ENCODE measurements around the gene SLC39A5. TPM values are rescaled to one million over a fixed set of nuclear protein-coding genes. Genes with fewer than 3 reads are reported as not detected.
A peak's percentile ranks its signal among the peaks of the same experiment; 100 is the strongest.

Gene SLC39A5
- total RNA-seq, 1 donor from 2014 or later: not detected

DNA sequence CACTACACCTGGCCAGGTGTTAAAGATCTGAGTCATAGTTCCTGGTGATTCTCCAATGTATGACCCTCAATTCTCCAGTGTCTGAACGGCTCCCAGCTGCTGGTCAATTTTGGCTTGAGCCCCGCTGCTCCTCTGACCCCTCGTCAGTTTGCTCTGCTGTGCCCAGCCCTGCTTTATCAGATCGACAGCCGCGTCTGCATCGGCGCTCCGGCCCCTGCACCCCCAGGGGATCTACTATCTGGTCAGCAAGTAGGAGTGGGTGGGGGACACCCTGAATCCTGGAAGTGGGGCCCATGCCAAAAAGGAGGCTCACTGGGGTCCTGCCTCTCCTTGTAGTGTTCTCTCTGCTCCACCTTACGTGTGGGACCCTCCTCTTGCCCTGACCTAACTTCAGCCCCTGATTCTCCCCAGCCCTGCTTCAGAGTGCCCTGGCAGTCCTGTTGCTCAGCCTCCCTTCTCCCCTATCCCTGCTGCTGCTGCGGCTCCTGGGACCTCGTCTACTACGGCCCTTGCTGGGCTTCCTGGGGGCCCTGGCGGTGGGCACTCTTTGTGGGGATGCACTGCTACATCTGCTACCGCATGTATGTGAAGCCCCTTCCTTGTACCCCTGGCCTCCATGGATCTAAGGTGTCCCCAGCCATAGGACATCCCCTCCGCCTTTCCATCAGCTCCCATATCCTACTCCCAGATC is 5.0 kb downstream of the SLC39A5 start:
- no peak overlapping the region for H3K27ac ChIP-seq
- H3K4me3 ChIP-seq: no peak overlapping the region
- TF ChIP-seq, protein P1, sequence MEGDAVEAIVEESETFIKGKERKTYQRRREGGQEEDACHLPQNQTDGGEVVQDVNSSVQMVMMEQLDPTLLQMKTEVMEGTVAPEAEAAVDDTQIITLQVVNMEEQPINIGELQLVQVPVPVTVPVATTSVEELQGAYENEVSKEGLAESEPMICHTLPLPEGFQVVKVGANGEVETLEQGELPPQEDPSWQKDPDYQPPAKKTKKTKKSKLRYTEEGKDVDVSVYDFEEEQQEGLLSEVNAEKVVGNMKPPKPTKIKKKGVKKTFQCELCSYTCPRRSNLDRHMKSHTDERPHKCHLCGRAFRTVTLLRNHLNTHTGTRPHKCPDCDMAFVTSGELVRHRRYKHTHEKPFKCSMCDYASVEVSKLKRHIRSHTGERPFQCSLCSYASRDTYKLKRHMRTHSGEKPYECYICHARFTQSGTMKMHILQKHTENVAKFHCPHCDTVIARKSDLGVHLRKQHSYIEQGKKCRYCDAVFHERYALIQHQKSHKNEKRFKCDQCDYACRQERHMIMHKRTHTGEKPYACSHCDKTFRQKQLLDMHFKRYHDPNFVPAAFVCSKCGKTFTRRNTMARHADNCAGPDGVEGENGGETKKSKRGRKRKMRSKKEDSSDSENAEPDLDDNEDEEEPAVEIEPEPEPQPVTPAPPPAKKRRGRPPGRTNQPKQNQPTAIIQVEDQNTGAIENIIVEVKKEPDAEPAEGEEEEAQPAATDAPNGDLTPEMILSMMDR (IDR thresholded peaks at IDR 0.05): no peak
- TF ChIP-seq POLR2A (IDR thresholded peaks at IDR 0.05) (no peak), POLR2AphosphoS5 (IDR thresholded peaks at IDR 0.05; ENCODE audit: insufficient read depth in 1 of 2, low read depth in 1 of 2) (no peak)
- no peaks in the 10 kb centered on the region for H3K4me1 ChIP-seq
- no peak for DNase-seq (ENCODE audit: extremely low spot score in 2 of 2)
- no peaks in the 10 kb centered on the region for H3K27me3 ChIP-seq
- peaks cover 0 to 5% of the 10 kb centered on the region in 2 donors for H3K36me3 ChIP-seq
- H3K9me3 ChIP-seq: no peaks in the 10 kb centered on the region
- intact Hi-C loops (cut with DNase I): no loop called here

DNA sequence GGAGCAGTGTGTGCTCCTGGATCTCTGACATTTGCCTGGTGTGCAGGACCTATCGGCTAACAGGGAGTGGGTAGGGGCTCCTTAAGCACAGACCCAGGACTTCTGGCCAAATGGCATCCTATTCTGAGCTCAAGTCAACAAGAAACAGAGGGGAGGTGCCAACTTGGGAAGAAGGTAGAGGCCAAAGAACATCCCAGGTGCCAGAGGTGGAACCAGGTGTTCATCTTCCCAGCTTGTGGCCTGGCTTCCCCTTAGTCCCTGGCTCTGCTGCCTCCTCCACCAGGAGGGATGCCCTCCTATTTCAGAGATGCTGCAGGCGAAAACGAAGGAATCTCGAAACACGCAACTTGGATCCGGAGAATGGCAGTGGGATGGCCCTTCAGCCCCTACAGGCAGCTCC is 6.2 kb downstream of the SLC39A5 start:
- no peak for DNase-seq (ENCODE audit: extremely low spot score in 2 of 2)
- TF ChIP-seq POLR2A (IDR thresholded peaks at IDR 0.05) (no peak), POLR2AphosphoS5 (IDR thresholded peaks at IDR 0.05; ENCODE audit: insufficient read depth in 1 of 2, low read depth in 1 of 2) (no peak)
- TF ChIP-seq, protein P1 (IDR thresholded peaks at IDR 0.05): no peak

DNA sequence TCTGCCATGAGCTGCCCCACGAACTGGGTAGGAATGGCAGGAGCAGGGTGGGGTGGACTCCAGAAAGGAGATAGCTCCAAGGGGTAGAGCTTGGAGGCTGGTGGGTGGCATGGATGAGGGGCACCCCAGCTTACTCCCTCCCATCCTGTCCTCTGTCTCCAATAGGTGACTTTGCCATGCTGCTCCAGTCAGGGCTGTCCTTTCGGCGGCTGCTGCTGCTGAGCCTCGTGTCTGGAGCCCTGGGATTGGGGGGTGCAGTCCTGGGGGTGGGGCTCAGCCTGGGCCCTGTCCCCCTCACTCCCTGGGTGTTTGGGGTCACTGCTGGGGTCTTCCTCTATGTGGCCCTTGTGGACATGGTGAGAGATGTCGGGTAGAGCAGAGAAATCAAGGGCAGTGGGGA is 7.1 kb downstream of the SLC39A5 start:
- intact Hi-C loops (cut with DNase I): no loop called here
- H3K36me3 ChIP-seq: peaks cover 0 to 23% of the 10 kb centered on the region in 2 donors
- peak in 1 of 2 donors; percentile 79 for DNase-seq (ENCODE audit: extremely low spot score in 2 of 2)

More for the DNA sequence above, 6.2 kb downstream of the SLC39A5 start:
- Histone ChIP-seq H3K27me3 (no peaks in the 10 kb centered on the region), H3K9me3 (no peaks in the 10 kb centered on the region), H3K27ac (no peak overlapping the region), H3K36me3 (peaks cover 0 to 14% of the 10 kb centered on the region in 2 donors), H3K4me1 (no peaks in the 10 kb centered on the region), H3K4me3 (no peak overlapping the region)
- intact Hi-C loops (cut with DNase I): no loop called here

DNA sequence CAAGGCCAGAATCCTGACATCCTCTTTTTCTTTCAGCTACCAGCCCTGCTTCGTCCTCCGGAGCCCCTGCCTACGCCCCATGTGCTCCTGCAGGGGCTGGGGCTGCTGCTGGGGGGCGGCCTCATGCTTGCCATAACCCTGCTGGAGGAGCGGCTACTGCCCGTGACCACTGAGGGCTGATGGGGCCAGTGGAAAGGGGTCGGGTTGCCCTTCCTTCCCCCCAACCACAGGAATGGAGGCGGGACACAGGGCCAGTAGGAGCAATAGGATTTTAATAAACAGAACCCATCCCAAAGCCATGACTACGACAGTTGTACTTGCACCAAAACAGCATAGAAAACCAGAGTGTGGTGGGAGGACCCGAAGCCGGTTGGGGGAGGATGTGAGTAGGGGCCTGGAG is 7.7 kb downstream of the SLC39A5 start:
- intact Hi-C loops (cut with DNase I): no loop called here
- Histone ChIP-seq H3K9me3 (no peaks in the 10 kb centered on the region), H3K4me1 (no peaks in the 10 kb centered on the region), H3K27me3 (no peaks in the 10 kb centered on the region), H3K4me3 (no peak overlapping the region), H3K27ac (no peak overlapping the region), H3K36me3 (peaks cover 0 to 29% of the 10 kb centered on the region in 2 donors)
- DNase-seq (ENCODE audit: extremely low spot score in 2 of 2): no peak
- TF ChIP-seq POLR2AphosphoS5 (IDR thresholded peaks at IDR 0.05; ENCODE audit: insufficient read depth in 1 of 2, low read depth in 1 of 2) (no peak), POLR2A (IDR thresholded peaks at IDR 0.05) (no peak)
- TF ChIP-seq, protein P1 (IDR thresholded peaks at IDR 0.05): no peak

More for the DNA sequence above, 7.1 kb downstream of the SLC39A5 start:
- Histone ChIP-seq H3K4me3 (no peak overlapping the region), H3K4me1 (no peaks in the 10 kb centered on the region), H3K27ac (no peak overlapping the region), H3K9me3 (no peaks in the 10 kb centered on the region), H3K27me3 (no peaks in the 10 kb centered on the region)
- TF ChIP-seq, protein P1 (IDR thresholded peaks at IDR 0.05): no peak
- TF ChIP-seq POLR2AphosphoS5 (IDR thresholded peaks at IDR 0.05; ENCODE audit: insufficient read depth in 1 of 2, low read depth in 1 of 2): no peak
- no peak for TF ChIP-seq POLR2A (IDR thresholded peaks at IDR 0.05)
